Trophoblast cell (in vitro differentiated cells and primary cell): ENCODE measurements around the gene FADS6.

Experiments used
- DNase-seq, 2 donors: peaks; one replicate each; pipeline ENCODE4 v3.0.0-alpha.2; 2016
- H2AFZ ChIP-seq: 2 replicates; pipeline ENCODE4 v1.6.1; 2013; ENCODE audit warnings: low read length, moderate library complexity, mild to moderate bottlenecking; ENCODE audit not compliant: insufficient read depth, poor library complexity
- H2AK5ac ChIP-seq: 2 replicates; pipeline ENCODE4 v1.6.1; 2013; ENCODE audit warnings: mild to moderate bottlenecking, low read length
- H2BK120ac ChIP-seq: 2 replicates; pipeline ENCODE4 v1.6.1; 2013; ENCODE audit warnings: low read length, mild to moderate bottlenecking, moderate library complexity; ENCODE audit not compliant: insufficient read depth, poor library complexity
- H2BK12ac ChIP-seq: 2 replicates; pipeline ENCODE4 v1.6.1; 2013; ENCODE audit warnings: mild to moderate bottlenecking, low read length, moderate library complexity
- H2BK5ac ChIP-seq: 2 replicates; pipeline ENCODE4 v1.6.1; 2013; ENCODE audit warnings: low read length, low read depth, moderate library complexity, mild to moderate bottlenecking; ENCODE audit not compliant: poor library complexity
- H3K14ac ChIP-seq: 2 replicates; pipeline ENCODE4 v1.6.1; 2013; ENCODE audit warnings: mild to moderate bottlenecking, low read length
- H3K18ac ChIP-seq: 2 replicates; pipeline ENCODE4 v1.6.1; 2013; ENCODE audit warnings: mild to moderate bottlenecking, low read length
- H3K23ac ChIP-seq: 2 replicates; pipeline ENCODE4 v1.6.1; 2013; ENCODE audit warnings: low read length
- H3K27ac ChIP-seq: 2 replicates; pipeline ENCODE4 v1.5.1; 2013; ENCODE audit warnings: low read depth, mild to moderate bottlenecking, inconsistent platforms, low read length, moderate library complexity
- H3K27me3 ChIP-seq: 2 replicates; pipeline ENCODE4 v1.6.1; 2013; ENCODE audit warnings: inconsistent platforms, mild to moderate bottlenecking, low read length, moderate library complexity; ENCODE audit not compliant: insufficient read depth
- H3K36me3 ChIP-seq, 2 experiments: 1 replicate in 1 of 2; 2 replicates in 1 of 2; pipeline ENCODE4 v1.6.1; 2013; ENCODE audit warnings: low read length in 2 of 2, mild to moderate bottlenecking in 2 of 2, moderate library complexity in 1 of 2; ENCODE audit not compliant: insufficient read depth in 2 of 2, control insufficient read depth in 1 of 2
- H3K4ac ChIP-seq: 2 replicates; pipeline ENCODE4 v1.6.1; 2013; ENCODE audit warnings: low read depth, mild to moderate bottlenecking, low read length, moderate library complexity
- H3K4me1 ChIP-seq, 2 experiments: 1 replicate in 1 of 2; 2 replicates in 1 of 2; pipeline ENCODE4 v1.6.1; 2013; ENCODE audit warnings: low read length in 2 of 2, mild to moderate bottlenecking in 2 of 2, moderate library complexity in 1 of 2; ENCODE audit not compliant: insufficient read depth in 2 of 2, control insufficient read depth in 1 of 2
- H3K4me2 ChIP-seq: 2 replicates; pipeline ENCODE4 v1.6.1; 2013; ENCODE audit warnings: inconsistent platforms, mild to moderate bottlenecking, low read length, moderate library complexity
- H3K4me3 ChIP-seq: 2 replicates; pipeline ENCODE4 v1.5.1; 2013; ENCODE audit warnings: mild to moderate bottlenecking, low read depth, low read length, inconsistent platforms
- H3K79me1 ChIP-seq: one replicate; pipeline ENCODE4 v1.6.1; 2013; ENCODE audit warnings: low read length
- H3K79me2 ChIP-seq: 2 replicates; pipeline ENCODE4 v1.6.1; 2013; ENCODE audit warnings: low read length, mild to moderate bottlenecking; ENCODE audit not compliant: control insufficient read depth, insufficient read depth, poor library complexity
- H3K9ac ChIP-seq: 2 replicates; pipeline ENCODE4 v1.6.1; 2013; ENCODE audit warnings: mild to moderate bottlenecking, low read length
- H3K9me3 ChIP-seq: 2 replicates; pipeline ENCODE4 v1.6.1; 2013; ENCODE audit warnings: low read depth, mild to moderate bottlenecking, control low read depth, inconsistent platforms, low read length; ENCODE audit not compliant: insufficient read depth
- H4K12ac ChIP-seq: 2 replicates; pipeline ENCODE4 v1.6.1; 2013; ENCODE audit warnings: low read depth, mild to moderate bottlenecking, low read length, moderate library complexity
- H4K8ac ChIP-seq: 2 replicates; pipeline ENCODE4 v1.6.1; 2013; ENCODE audit warnings: low read depth, mild to moderate bottlenecking, low read length, moderate library complexity
- H4K91ac ChIP-seq: one replicate; pipeline ENCODE4 v1.6.1; 2013; ENCODE audit warnings: low read depth, mild to moderate bottlenecking, low read length, moderate library complexity
- WGBS: extraction: QIAGEN DNeasy Blood & Tissue Kit; methylation state at CpG from one replicate; pipeline ENCODE4 v1.1.7; 2013; ENCODE audit warnings: missing lambda C conversion rate; ENCODE audit not compliant: insufficient read length, insufficient coverage; ENCODE audit errors: extremely low coverage; 5-methylcytosine and 5-hydroxymethylcytosine counted together

FADS6 gene

DNA sequence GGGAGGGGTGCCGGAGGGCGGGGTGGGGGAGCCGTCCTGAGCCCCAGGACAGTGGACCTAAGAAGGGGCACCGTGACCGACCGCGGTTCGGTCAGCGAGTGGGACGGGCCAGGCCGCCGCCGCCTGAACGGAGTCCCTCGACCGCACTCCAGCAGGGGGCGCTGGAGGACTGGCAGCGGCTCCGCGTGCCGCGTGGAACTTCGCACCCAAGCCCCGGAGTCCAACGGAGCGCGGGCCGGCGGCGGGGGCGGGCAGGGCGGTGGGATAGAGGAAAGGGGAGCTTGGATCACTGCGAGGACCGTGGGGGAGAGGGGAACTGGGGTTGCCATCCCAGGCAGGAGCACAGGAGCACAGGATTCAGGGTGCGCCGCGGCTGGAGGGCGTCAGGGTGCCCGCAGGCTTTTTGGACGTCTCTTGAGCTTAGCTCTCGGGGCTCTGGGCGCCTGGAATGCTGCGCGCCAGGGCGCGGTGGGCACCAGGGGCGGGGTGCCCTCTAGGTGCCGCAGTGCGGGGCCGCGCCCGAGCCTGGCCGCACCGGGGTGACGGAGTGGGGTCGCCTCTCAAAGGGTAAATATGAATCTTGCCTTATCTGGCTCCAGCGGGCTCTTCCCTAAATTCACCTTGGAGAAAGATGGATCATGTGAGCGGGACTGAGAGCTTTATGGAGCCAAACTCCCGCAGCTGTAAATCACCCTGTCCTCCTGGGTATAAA is 30.3 kb upstream of the FADS6 start:
- Histone ChIP-seq H3K4ac (no peak overlapping the region), H3K9ac (no peak overlapping the region), H3K79me1 (no peaks in the 10 kb centered on the region), H2AFZ (no peak overlapping the region), H2BK12ac (no peak overlapping the region), H3K27ac (no peak overlapping the region), H2BK5ac (no peak overlapping the region), H3K4me3 (no peak overlapping the region), H3K23ac (no peak overlapping the region), H3K4me2 (peak overlapping the region; percentile 48), H3K4me1 (no peaks in the 10 kb centered on the region), H3K14ac (no peak overlapping the region), H4K91ac (no peak overlapping the region), H2BK120ac (no peak overlapping the region), H3K79me2 (no peaks in the 10 kb centered on the region), H4K12ac (no peak overlapping the region), H3K9me3 (peaks cover 13% of the 10 kb centered on the region), H3K18ac (no peak overlapping the region), H2AK5ac (no peak overlapping the region), H3K27me3 (peaks cover 34% of the 10 kb centered on the region), H4K8ac (no peak overlapping the region), H3K36me3 (no peaks in the 10 kb centered on the region)
- DNase-seq: peak; percentile 36 to 81
- no CpG with 5 or more reads among the region's 59 CpGs for WGBS

DNA sequence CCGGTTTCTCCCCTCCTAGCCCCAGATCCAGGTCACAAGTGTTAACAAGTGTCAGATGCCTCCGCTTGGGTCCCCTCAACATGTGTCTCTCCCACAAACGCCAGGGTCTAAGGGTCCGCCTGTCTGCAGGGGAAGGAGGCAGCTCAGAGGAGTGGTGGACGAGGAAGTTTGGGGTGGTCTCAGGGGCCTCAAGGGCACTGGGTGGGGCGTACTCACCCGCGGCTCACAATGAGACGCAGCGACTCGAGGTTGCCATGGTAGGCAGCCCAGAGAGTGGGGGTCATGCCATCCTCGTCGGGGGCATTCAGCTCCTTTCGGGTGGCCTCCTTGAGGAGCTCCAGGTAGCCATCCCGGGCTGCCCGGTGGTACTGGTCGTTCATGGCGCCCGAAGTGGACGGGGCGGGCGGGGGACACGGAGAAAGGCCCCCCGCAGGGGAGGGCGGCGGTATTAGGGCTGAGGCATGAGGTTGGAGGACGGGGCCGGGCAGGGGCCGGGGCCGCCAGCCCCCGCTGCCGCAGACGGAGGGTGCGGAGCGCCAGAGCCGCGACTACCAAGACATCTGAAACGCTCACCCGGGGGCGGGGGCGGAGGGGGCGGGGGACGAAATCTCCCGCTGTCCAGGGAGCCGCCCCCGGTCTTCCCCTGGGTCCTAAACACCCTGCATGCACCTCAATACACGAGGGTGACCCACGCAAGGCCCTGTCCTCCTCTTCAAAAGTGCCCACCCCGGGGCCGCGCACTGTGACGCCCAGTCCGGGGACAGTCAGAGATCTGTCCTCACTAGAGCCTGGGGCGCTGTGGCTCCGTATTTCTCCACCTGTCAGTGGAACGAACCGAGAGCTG is 29.5 kb upstream of the FADS6 start, which contains the start of gene USH1G:
TSS of gene USH1G (minus strand) at position 562 of the 844 bp plus-strand sequence. CDS start at position 380, 182 bp downstream.
- Histone ChIP-seq H3K4me2 (peak within 1 kb of the TSS; percentile 48), H3K23ac (no peak within 1 kb of the TSS), H2BK5ac (no peak within 1 kb of the TSS), H2BK120ac (no peak within 1 kb of the TSS), H3K36me3 (no peaks in the 10 kb centered on the region), H3K4ac (no peak within 1 kb of the TSS), H3K9ac (no peak within 1 kb of the TSS), H2AK5ac (no peak within 1 kb of the TSS), H3K27me3 (peaks cover 34% of the 10 kb centered on the region), H2AFZ (no peak within 1 kb of the TSS), H4K12ac (no peak within 1 kb of the TSS), H4K91ac (no peak within 1 kb of the TSS), H3K79me2 (no peaks in the 10 kb centered on the region), H3K9me3 (peaks cover 13% of the 10 kb centered on the region), H3K27ac (no peak within 1 kb of the TSS), H3K4me1 (no peaks in the 10 kb centered on the region), H3K4me3 (peak within 1 kb of the TSS; percentile 25), H3K18ac (no peak within 1 kb of the TSS), H3K14ac (no peak within 1 kb of the TSS), H4K8ac (no peak within 1 kb of the TSS), H2BK12ac (no peak within 1 kb of the TSS), H3K79me1 (no peaks in the 10 kb centered on the region)
- peak in 1 of 2 donors; percentile 8 for DNase-seq
- WGBS: no CpG with 5 or more reads among the region's 57 CpGs

- Histone ChIP-seq H4K8ac (no peak overlapping the region), H2BK120ac (no peak overlapping the region), H4K12ac (no peak overlapping the region), H3K9me3 (peaks cover 13% of the 10 kb centered on the region), H3K4ac (no peak overlapping the region), H2AK5ac (no peak overlapping the region), H2BK5ac (no peak overlapping the region), H3K27me3 (peaks cover 34% of the 10 kb centered on the region), H3K27ac (no peak overlapping the region), H2BK12ac (no peak overlapping the region), H2AFZ (no peak overlapping the region), H3K4me3 (no peak overlapping the region), H3K9ac (no peak overlapping the region), H3K14ac (no peak overlapping the region), H3K4me1 (no peaks in the 10 kb centered on the region), H3K79me2 (no peaks in the 10 kb centered on the region), H3K18ac (no peak overlapping the region), H3K4me2 (no peak overlapping the region), H3K79me1 (no peaks in the 10 kb centered on the region), H3K23ac (no peak overlapping the region), H4K91ac (no peak overlapping the region), H3K36me3 (no peaks in the 10 kb centered on the region)
- no peak for DNase-seq
- no CpG with 5 or more reads among the region's 6 CpGs for WGBS
Measured at GRCh38 chr17:74922172-74922571, 28.7 kb upstream of the FADS6 start.

DNA sequence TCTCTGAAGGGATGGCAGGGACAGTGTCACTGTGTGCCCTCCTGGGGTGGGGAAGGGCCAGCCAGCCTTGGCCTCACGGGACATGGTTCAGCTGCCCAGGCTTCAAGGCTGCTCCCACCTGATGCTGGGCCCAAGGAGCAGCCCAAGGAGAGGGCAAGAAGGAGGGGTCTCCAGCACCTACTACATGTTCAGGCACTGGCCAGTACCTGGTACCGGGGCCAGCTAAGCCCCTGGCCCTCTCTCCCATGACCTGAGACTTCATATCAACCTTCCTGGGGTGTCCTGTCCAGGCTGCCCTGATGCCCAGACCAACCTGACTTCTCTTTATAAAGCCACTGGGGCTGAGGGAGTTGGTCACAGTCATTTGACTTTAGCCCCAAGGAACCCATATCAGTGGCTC is 28.3 kb upstream of the FADS6 start:
- Histone ChIP-seq H3K79me1 (no peaks in the 10 kb centered on the region), H3K36me3 (no peaks in the 10 kb centered on the region), H3K18ac (no peak overlapping the region), H2BK12ac (no peak overlapping the region), H3K9me3 (peaks cover 15% of the 10 kb centered on the region), H3K23ac (no peak overlapping the region), H3K14ac (no peak overlapping the region), H2AFZ (no peak overlapping the region), H3K9ac (no peak overlapping the region), H3K79me2 (no peaks in the 10 kb centered on the region), H3K4me3 (no peak overlapping the region), H2AK5ac (no peak overlapping the region), H3K27ac (no peak overlapping the region), H3K4me2 (no peak overlapping the region), H2BK120ac (no peak overlapping the region), H4K12ac (no peak overlapping the region), H3K27me3 (peaks cover 34% of the 10 kb centered on the region), H2BK5ac (no peak overlapping the region), H4K91ac (no peak overlapping the region), H3K4ac (no peak overlapping the region), H3K4me1 (no peaks in the 10 kb centered on the region), H4K8ac (no peak overlapping the region)
- no CpG with 5 or more reads among the region's 2 CpGs for WGBS
- DNase-seq: no peak
